ENCODE results near the gene DHX38.

The DHX38 gene

DNA sequence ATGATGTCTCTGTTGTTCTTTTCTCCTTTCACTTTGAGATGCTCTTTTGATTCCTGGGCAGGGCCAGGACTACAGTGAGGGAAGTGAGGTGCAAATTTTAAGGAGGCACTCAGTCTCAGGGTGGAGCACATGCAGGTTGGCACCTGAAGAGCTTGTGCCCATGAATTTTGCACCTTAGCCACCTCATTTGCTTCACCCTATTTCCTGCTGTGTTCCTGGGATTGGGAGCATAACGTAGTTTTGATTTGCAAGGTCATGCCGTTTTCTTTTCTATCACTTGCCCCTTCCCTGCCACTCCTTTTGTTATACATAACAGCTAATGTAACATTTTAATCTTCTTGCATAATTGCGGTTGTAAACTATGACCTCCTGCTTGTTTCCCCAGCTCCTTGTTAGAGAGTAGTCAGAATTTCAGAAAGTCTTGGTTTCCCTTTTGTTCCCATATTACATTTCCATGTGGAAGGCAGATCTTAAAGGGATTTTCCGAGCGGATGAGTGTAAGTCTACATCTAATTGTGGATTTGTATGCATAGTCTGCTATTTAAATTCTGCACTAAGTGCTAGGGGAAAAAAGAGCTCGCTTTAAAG, 68.6 kb downstream of the DHX38 start:
- no peak overlapping the region for H3K4me3 ChIP-seq (replicated peaks in 1 of 2; ENCODE audit: low read depth in 2 of 2, low read length in 2 of 2)
- TF ChIP-seq, protein P1, sequence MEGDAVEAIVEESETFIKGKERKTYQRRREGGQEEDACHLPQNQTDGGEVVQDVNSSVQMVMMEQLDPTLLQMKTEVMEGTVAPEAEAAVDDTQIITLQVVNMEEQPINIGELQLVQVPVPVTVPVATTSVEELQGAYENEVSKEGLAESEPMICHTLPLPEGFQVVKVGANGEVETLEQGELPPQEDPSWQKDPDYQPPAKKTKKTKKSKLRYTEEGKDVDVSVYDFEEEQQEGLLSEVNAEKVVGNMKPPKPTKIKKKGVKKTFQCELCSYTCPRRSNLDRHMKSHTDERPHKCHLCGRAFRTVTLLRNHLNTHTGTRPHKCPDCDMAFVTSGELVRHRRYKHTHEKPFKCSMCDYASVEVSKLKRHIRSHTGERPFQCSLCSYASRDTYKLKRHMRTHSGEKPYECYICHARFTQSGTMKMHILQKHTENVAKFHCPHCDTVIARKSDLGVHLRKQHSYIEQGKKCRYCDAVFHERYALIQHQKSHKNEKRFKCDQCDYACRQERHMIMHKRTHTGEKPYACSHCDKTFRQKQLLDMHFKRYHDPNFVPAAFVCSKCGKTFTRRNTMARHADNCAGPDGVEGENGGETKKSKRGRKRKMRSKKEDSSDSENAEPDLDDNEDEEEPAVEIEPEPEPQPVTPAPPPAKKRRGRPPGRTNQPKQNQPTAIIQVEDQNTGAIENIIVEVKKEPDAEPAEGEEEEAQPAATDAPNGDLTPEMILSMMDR (IDR thresholded peaks at IDR 0.05; ENCODE audit: low read depth, low read length), result no peak
- DNase-seq (ENCODE audit: low read depth in 2 of 2), result peak in 1 of 2 donors; percentile 1

Measured in cardiac fibroblast (primary cell).